Endothelial cell of umbilical vein (primary cell): ENCODE measurements around the gene ZNF100. TPM values are rescaled to one million over a fixed set of nuclear protein-coding genes. Genes with fewer than 3 reads are reported as not detected.

ENCODE experiments used
- Bru-seq: library from RNA; stranded (reverse); fragments of 400-500 nt; gene quantifications from one replicate; lab custom pipeline; 2021; lab: Mats Ljungman, UMichigan
- BruChase-seq, 2 experiments: library from RNA; stranded (reverse); fragments of 400-500 nt; gene quantifications; one replicate each; lab custom pipeline; 2021; lab: Mats Ljungman, UMichigan
- BruUV-seq: library from RNA; stranded (reverse); fragments of 400-500 nt; replicated peaks from 2 replicates; lab custom pipeline; 2021; lab: Mats Ljungman, UMichigan
- CTCF ChIA-PET: fragments of 300-600, 350-600 bp; sonication (Branson Sonifier 250); formaldehyde crosslinking; loops from one replicate; lab custom pipeline; 2021; ENCODE audit warnings: antibody characterized with exemption, inconsistent platforms; lab: Charles Lee
- POLR2A ChIA-PET: fragments of 300-600, 350-600 bp; sonication (Branson Sonifier 250); formaldehyde crosslinking; loops from one replicate; lab custom pipeline; 2021; ENCODE audit warnings: antibody characterized with exemption, inconsistent platforms; lab: Charles Lee
- DNase-seq: peaks from one replicate; pipeline ENCODE4 v3.0.0-alpha.2; 2011; ENCODE audit warnings: low read depth, low spot score
- FAIRE-seq: peaks from 2 replicates; lab custom pipeline; 2011; peaks lifted over from hg19 to GRCh38; lab: Jason Lieb, UNC
- H2AFZ ChIP-seq: 2 replicates; pipeline ENCODE4 v1.6.0; 2012; ENCODE audit warnings: low read depth, low read length, control low read depth, inconsistent platforms
- H3K27ac ChIP-seq: 2 replicates; pipeline ENCODE4 v1.5.1; 2011; ENCODE audit warnings: low read depth, mild to moderate bottlenecking, control low read depth, low read length, moderate library complexity; ENCODE audit not compliant: insufficient read depth
- H3K27me3 ChIP-seq, 2 experiments: 2 replicates each; pipeline versions ENCODE4 v1.6.0 to v1.6.1; 2011; ENCODE audit warnings: low read length in 2 of 2, mixed read lengths in 1 of 2; ENCODE audit not compliant: control insufficient read depth in 2 of 2, insufficient read depth in 2 of 2
- H3K36me3 ChIP-seq, 2 experiments: 2 replicates in 1 of 2; 3 replicates in 1 of 2; pipeline ENCODE4 v1.5.1; 2011; ENCODE audit warnings: low read length in 2 of 2, mild to moderate bottlenecking in 1 of 2, moderate library complexity in 1 of 2; ENCODE audit not compliant: control insufficient read depth in 2 of 2, insufficient read depth in 2 of 2; ENCODE audit errors: extremely low read depth in 1 of 2
- H3K4me1 ChIP-seq: 3 replicates; pipeline ENCODE4 v1.5.1; 2011; ENCODE audit warnings: mild to moderate bottlenecking, low read length; ENCODE audit not compliant: control insufficient read depth, insufficient read depth; ENCODE audit errors: extremely low read depth
- H3K4me2 ChIP-seq: 2 replicates; pipeline ENCODE4 v1.6.1; 2011; ENCODE audit warnings: low read length, control low read depth, mixed read lengths; ENCODE audit not compliant: insufficient read depth
- H3K4me3 ChIP-seq, 3 experiments: fragments of 200-600 bp in 1 of 3; sonication (generic), shearing (Covaris generic) in 1 of 3; replicated peaks in 1 of 3; 2 replicates each; pipeline ENCODE4 v1.5.1; 2011 to 2016; ENCODE audit warnings: control low read depth in 3 of 3, low read length in 3 of 3, mild to moderate bottlenecking in 2 of 3, inconsistent platforms in 1 of 3, low read depth in 1 of 3, moderate library complexity in 1 of 3; ENCODE audit not compliant: insufficient read depth in 1 of 3
- H3K79me2 ChIP-seq: 2 replicates; pipeline ENCODE4 v1.6.0; 2012; ENCODE audit warnings: low read length, inconsistent platforms; ENCODE audit not compliant: control insufficient read depth, insufficient read depth
- H3K9ac ChIP-seq: replicated peaks from 2 replicates; pipeline ENCODE3; 2011; ENCODE audit warnings: low read length, control low read depth; ENCODE audit not compliant: insufficient read depth; ENCODE audit errors: extremely low read depth
- H3K9me1 ChIP-seq: replicated peaks from 3 replicates; pipeline ENCODE4 v1.6.0; 2011; ENCODE audit warnings: mild to moderate bottlenecking, low read length; ENCODE audit not compliant: control insufficient read depth, insufficient read depth; ENCODE audit errors: extremely low read depth
- H3K9me3 ChIP-seq: replicated peaks from 2 replicates; pipeline ENCODE4 v1.5.1; 2012; ENCODE audit warnings: low read length, inconsistent platforms; ENCODE audit not compliant: control insufficient read depth, insufficient read depth
- H4K20me1 ChIP-seq: replicated peaks from 2 replicates; pipeline ENCODE3; 2011; ENCODE audit warnings: mild to moderate bottlenecking, low read length; ENCODE audit not compliant: control insufficient read depth, insufficient read depth; ENCODE audit errors: extremely low read depth
- EZH2 ChIP-seq: IDR thresholded peaks from 2 replicates; pipeline ENCODE4 v1.6.1; 2012; ENCODE audit warnings: borderline replicate concordance, low read depth, mild to moderate bottlenecking, moderate library complexity, low read length, inconsistent platforms; ENCODE audit not compliant: severe bottlenecking
- FOS ChIP-seq: IDR thresholded peaks from 2 replicates; pipeline ENCODE4 v1.6.1; 2011; ENCODE audit warnings: mild to moderate bottlenecking, low read length, moderate library complexity, borderline replicate concordance; ENCODE audit not compliant: insufficient read depth
- GATA2 ChIP-seq: IDR thresholded peaks from 2 replicates; pipeline ENCODE4 v1.7.0; 2011; ENCODE audit warnings: low read depth, mild to moderate bottlenecking, moderate library complexity, mixed read lengths, low read length; ENCODE audit not compliant: insufficient read length, insufficient read depth
- JUN ChIP-seq: IDR thresholded peaks from 2 replicates; pipeline ENCODE4 v1.6.1; 2011; ENCODE audit warnings: borderline replicate concordance, low read depth; ENCODE audit not compliant: insufficient read length, insufficient read depth
- POLR2A ChIP-seq: IDR thresholded peaks from 2 replicates; pipeline ENCODE4 v1.6.1; 2012; ENCODE audit warnings: low read depth, mild to moderate bottlenecking, control low read depth, low read length
- POLR2AphosphoS5 ChIP-seq: IDR thresholded peaks from 2 replicates; pipeline ENCODE4 v1.6.1; 2012; ENCODE audit warnings: low read depth, mild to moderate bottlenecking, control low read depth, low read length, moderate library complexity; ENCODE audit not compliant: insufficient read depth
- dilution Hi-C: fragments of 300-500 bp; cut with MboI; formaldehyde crosslinking; loops from one replicate; pipeline ENCODE4 v1.15.0; 2019; ENCODE audit warnings: low sequenced_read_pairs; ENCODE audit not compliant: extremely low pct_ligation_motif_present
- intact Hi-C: fragments of 100-400 bp; cut with micrococcal nuclease; formaldehyde crosslinking; loops from one replicate; pipeline ENCODE4 v1.10.0; 2022
- long read RNA-seq: library from polyadenylated mRNA; stranded (forward); transcript quantifications from one replicate; pipeline ENCODE4 v2.0.0, GENCODE V29; 2021
- polyA minus RNA-seq, 3 experiments: library from RNA; depleted of rRNA, polyadenylated mRNA; stranded (reverse); fragments of >200 nt; gene quantifications; 1 replicate in 1 of 3; 2 replicates in 2 of 3; pipeline ENCODE4 v1.2.3, GENCODE V29; 2011
- polyA plus RNA-seq, 4 experiments: library from polyadenylated mRNA; depleted of rRNA in 3 of 4; stranded (reverse) in 3 of 4; unstranded in 1 of 4; fragments of >200 nt; gene quantifications; 2 replicates each; pipeline versions ENCODE4 v1.2.1 to v1.2.3, GENCODE V29; 2011 to 2012; ENCODE audit warnings: missing spikeins in 1 of 4
- total RNA-seq: library from RNA; stranded (reverse); gene quantifications from 2 replicates; pipeline ENCODE4 v1.2.3, GENCODE V29; 2021

ZNF100 gene
- total RNA-seq, result 12.7 and 12.8 TPM in 2 replicates
- polyA plus RNA-seq, result 0.91 and 1.8 TPM in 2 replicates
- 2.0 and 2.9 TPM in 2 replicates for polyA plus RNA-seq (2011; cell fraction: cytosol; rRNA removed)
- polyA plus RNA-seq (2011; cell fraction: nucleus; rRNA removed), result 10.4 and 11.4 TPM in 2 replicates
- 4.3 and 5.5 TPM in 2 replicates for polyA plus RNA-seq (2012)
- 3.6 and 6.1 TPM in 2 replicates for polyA minus RNA-seq
- polyA minus RNA-seq (2011; cell fraction: cytosol; rRNA and poly(A)+ RNA removed), result 0.72 TPM
- 7.1 and 7.9 TPM in 2 replicates for polyA minus RNA-seq (2011; cell fraction: nucleus; rRNA and poly(A)+ RNA removed)
- percentile 88 among the genes with signal in this experiment for Bru-seq, nascent RNA
- BruChase-seq, experiment 1, labeled RNA remaining after a 6-hour chase, result percentile 74 among the genes with signal in this experiment
- BruChase-seq, experiment 2, labeled RNA remaining after a 2-hour chase, result percentile 89 among the genes with signal in this experiment
- long read RNA-seq, full-length matches to known transcripts, result 5 of 12 reads
- long read RNA-seq, partial matches to known transcripts, result 0 of 12 reads
- long read RNA-seq, other reads (novel, unspliced or antisense), result 7 of 12 reads

GRCh38 chr19:21767065-21767800, at the start of gene ZNF100:
ZNF100 (minus strand) TSS chr19:21767579; CDS start chr19:21767429, 150 bp downstream.
- peak within 1 kb of the TSS; percentile 66 to 84 (median 83) for H3K4me3 ChIP-seq
- peak within 1 kb of the TSS; percentile 99 for H3K9ac ChIP-seq
- ChIA-PET POLR2A (interaction anchor here (0.6 to 1.7 kb wide), 7 partner anchors 12 to 1203 kb away, joined by 3 to 7 read pairs (median 4); partner anchors contain the start of genes ZNF43, ZNF430 and ZNF431), CTCF (interaction anchor here (1.0 to 1.2 kb wide), 3 partner anchors 69 to 844 kb away, joined by 3 to 4 read pairs (median 4); partner anchors contain the start of genes ZNF43 and ZNF85)
- DNase-seq (peak; percentile 93), FAIRE-seq (peak; percentile 97)
- no peaks in the 10 kb centered on the region for H3K9me3 ChIP-seq
- intact Hi-C loops (loop anchor here (1.0 to 5.0 kb wide), 6 partner anchors 69 to 844 kb away; partner anchors contain the start of genes ZNF429, ZNF43, ZNF431 and ZNF738), dilution Hi-C loops (no loop called here)
- no peaks in the 10 kb centered on the region for H3K9me1 ChIP-seq
- BruUV-seq, result TSS peak; percentile 56
- no peaks in the 10 kb centered on the region for H3K36me3 ChIP-seq
- H3K79me2 ChIP-seq, result peaks cover 16% of the 10 kb centered on the region
- no peaks in the 10 kb centered on the region for H4K20me1 ChIP-seq
- TF ChIP-seq POLR2A, result peak; percentile 64
- no peak for TF ChIP-seq EZH2
- peak; percentile 38 for TF ChIP-seq POLR2AphosphoS5
- no peak for TF ChIP-seq JUN
- TF ChIP-seq GATA2, result no peak
- no peak for TF ChIP-seq FOS
- H3K27ac ChIP-seq, result peak within 1 kb of the TSS; percentile 90
- H3K27me3 ChIP-seq, result no peaks in the 10 kb centered on the region
- H3K4me1 ChIP-seq, result peaks cover 2% of the 10 kb centered on the region
- H2AFZ ChIP-seq, result peak within 1 kb of the TSS; percentile 99
- H3K4me2 ChIP-seq, result peak within 1 kb of the TSS; percentile 95
